IPS-18a (cell line): ENCODE measurements around the gene HLA-DPA1.

ENCODE experiments used
- H3K27ac ChIP-seq: one replicate; pipeline ENCODE4 v1.5.1; 2013; ENCODE audit warnings: low read length
- H3K27me3 ChIP-seq: one replicate; pipeline ENCODE4 v1.6.1; 2013; ENCODE audit warnings: mild to moderate bottlenecking, low read length; ENCODE audit not compliant: control insufficient read depth, insufficient read depth
- H3K36me3 ChIP-seq: one replicate; pipeline ENCODE4 v1.6.1; 2013; ENCODE audit warnings: low read depth, low read length; ENCODE audit not compliant: control insufficient read depth
- H3K4me1 ChIP-seq: one replicate; pipeline ENCODE4 v1.6.1; 2013; ENCODE audit warnings: low read depth, low read length; ENCODE audit not compliant: control insufficient read depth
- H3K4me3 ChIP-seq: one replicate; pipeline ENCODE4 v1.5.1; 2013; ENCODE audit warnings: low read length
- H3K9ac ChIP-seq: one replicate; pipeline ENCODE4 v1.6.1; 2013; ENCODE audit warnings: mild to moderate bottlenecking, low read length, moderate library complexity
- H3K9me3 ChIP-seq: one replicate; pipeline ENCODE4 v1.6.1; 2013; ENCODE audit warnings: low read depth, low read length; ENCODE audit not compliant: control insufficient read depth

Gene HLA-DPA1

GRCh38 chr6:33088258-33088930 is 14.9 kb upstream of the HLA-DPA1 start:
- Histone ChIP-seq H3K27ac (no peak overlapping the region), H3K4me3 (no peak overlapping the region), H3K9ac (no peak overlapping the region), H3K4me1 (no peaks in the 10 kb centered on the region), H3K9me3 (no peaks in the 10 kb centered on the region), H3K36me3 (peaks cover 27% of the 10 kb centered on the region), H3K27me3 (no peaks in the 10 kb centered on the region)

DNA sequence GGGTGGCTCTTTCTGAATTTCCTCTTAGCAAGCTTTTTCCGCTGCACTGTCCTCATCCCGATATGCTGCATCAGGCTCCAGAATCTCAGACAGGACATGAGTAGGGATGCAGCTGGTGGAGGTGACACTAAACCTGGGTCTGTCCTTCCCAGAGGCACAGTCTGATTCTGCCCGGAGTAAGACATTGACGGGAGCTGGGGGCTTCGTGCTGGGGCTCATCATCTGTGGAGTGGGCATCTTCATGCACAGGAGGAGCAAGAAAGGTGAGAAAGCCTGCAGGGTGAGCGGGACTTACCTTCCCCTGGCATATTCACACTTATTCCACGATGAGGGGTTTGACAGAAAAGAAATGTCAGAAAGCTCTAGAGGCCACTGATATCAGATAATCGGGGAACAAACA is 12.2 kb upstream of the HLA-DPA1 start:
- no peak overlapping the region for H3K4me3 ChIP-seq
- peaks cover 4% of the 10 kb centered on the region for H3K4me1 ChIP-seq
- H3K27ac ChIP-seq: no peak overlapping the region
- H3K9me3 ChIP-seq: no peaks in the 10 kb centered on the region
- peaks cover 27% of the 10 kb centered on the region for H3K36me3 ChIP-seq
- peaks cover 10% of the 10 kb centered on the region for H3K27me3 ChIP-seq
- H3K9ac ChIP-seq: no peak overlapping the region

DNA sequence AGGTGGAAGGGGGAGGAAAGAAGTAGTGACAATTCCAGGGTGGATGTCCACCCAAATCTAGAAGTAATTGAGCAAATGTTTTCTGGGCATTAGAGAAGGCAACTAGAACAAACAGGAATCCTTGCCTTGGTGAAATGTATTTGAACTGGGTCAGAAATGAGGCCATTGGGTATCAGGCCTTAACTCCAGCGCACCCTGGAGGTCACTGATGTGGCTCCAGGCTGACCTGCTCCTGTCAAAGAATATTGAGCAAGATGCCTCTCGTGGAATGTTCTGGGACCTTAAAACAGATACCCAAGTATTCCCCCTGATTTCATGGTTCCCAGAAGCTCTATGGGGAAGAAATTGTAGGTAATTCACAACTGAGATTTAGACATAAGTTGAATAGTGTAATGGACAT is 9.3 kb upstream of the HLA-DPA1 start:
- Histone ChIP-seq H3K4me3 (no peak overlapping the region), H3K27ac (no peak overlapping the region), H3K4me1 (peaks cover 4% of the 10 kb centered on the region), H3K36me3 (peaks cover 27% of the 10 kb centered on the region), H3K9ac (no peak overlapping the region), H3K9me3 (no peaks in the 10 kb centered on the region), H3K27me3 (peaks cover 10% of the 10 kb centered on the region)

DNA sequence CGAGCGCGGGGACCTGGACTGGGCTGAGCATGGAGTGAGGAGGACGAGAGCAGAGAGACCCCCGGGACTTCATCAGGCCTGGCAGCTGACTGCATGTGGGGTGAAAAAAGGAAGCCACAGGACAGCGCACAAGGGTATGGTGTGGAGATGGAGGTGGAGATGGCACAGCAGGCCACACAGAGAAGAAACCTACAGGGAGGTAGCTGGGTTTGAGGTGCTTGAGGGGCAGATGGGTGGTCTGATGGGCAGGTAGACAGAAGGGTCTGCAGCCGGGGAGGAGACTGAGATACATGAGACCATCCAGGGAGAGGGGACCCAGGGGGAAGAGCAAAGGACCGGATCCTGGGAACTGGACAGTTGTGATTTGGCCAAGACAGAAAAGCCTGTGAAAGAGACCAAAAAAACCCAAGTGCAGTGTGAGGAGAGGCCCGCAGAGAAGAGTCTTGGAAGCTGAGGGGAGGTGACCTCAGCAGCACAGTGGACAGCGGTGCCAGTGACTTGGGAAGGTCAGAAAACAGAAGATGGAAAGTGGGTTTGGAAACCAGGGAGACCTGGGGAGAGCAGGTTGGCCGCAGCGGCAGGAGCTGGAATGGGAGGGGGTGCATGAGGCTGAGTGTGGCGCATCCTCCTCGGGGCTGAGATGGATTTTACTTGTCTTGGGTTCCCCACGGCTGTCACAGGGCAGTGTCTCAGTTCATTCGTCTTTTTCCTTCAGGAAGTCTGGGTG is 7.8 kb upstream of the HLA-DPA1 start:
- Histone ChIP-seq H3K27me3 (peaks cover 10% of the 10 kb centered on the region), H3K9me3 (no peaks in the 10 kb centered on the region), H3K36me3 (peaks cover 16% of the 10 kb centered on the region), H3K4me3 (peak overlapping the region; percentile 87), H3K27ac (no peak overlapping the region), H3K4me1 (peaks cover 4% of the 10 kb centered on the region), H3K9ac (peak overlapping the region; percentile 71)

DNA sequence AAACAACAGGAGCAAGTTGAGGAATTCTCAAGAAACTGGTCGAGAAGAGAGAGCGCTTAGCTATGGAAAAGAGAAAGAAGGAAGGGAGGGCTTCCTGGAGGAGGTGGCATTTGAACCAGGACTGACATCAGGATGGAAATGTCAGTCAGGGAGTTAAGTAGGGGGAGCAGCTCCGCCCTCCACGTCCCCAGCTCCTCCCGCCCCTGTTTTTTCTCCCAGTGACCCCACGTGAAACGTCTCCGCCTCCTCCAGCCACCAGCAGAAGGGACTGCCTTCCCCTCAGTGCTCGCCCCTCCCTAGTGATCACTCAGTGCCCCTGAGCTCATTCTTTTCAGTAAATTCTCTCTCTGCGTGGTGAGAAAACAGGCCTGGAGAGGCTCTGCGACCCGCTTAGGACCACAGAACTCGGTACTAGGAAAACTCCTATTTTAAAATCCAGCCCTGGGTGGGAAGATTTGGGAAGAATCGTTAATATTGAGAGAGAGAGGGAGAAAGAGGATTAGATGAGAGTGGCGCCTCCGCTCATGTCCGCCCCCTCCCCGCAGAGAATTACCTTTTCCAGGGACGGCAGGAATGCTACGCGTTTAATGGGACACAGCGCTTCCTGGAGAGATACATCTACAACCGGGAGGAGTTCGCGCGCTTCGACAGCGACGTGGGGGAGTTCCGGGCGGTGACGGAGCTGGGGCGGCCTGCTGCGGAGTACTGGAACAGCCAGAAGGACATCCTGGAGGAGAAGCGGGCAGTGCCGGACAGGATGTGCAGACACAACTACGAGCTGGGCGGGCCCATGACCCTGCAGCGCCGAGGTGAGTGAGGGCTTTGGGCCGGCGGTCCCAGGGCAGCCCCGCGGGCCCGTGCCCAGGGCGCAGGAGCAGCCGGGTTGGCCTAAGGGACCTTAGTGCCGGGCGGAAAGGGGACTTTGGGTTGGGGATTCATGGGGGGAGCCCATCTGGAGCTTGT is 7.0 kb upstream of the HLA-DPA1 start:
- Histone ChIP-seq H3K27ac (no peak overlapping the region), H3K4me3 (peak overlapping the region; percentile 87), H3K27me3 (peaks cover 10% of the 10 kb centered on the region), H3K4me1 (peaks cover 4% of the 10 kb centered on the region), H3K36me3 (peaks cover 8% of the 10 kb centered on the region), H3K9me3 (no peaks in the 10 kb centered on the region), H3K9ac (peak overlapping the region; percentile 71)

DNA sequence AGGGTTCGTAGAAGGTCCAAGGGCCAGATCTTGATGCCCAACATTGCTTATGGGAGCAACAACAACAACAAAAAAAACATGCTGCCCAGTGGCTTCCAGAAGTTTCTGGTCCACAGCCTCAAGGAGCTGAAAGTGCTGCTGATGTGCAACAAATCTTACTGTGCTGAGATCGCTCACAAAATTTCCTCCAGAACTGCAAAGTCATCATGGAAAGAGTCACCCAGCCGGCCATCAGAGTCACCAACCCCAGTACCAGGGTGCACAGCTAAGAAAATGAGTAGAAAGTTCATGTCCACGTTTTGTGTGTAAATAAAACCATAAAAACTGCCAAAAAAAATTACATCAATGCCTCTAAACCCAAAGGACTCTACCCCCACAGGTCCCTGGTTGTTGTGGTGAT is 6.1 kb upstream of the HLA-DPA1 start:
- peaks cover 7% of the 10 kb centered on the region for H3K36me3 ChIP-seq
- H3K4me3 ChIP-seq: peak overlapping the region; percentile 87
- H3K9ac ChIP-seq: no peak overlapping the region
- H3K27ac ChIP-seq: no peak overlapping the region
- peaks cover 4% of the 10 kb centered on the region for H3K4me1 ChIP-seq
- no peaks in the 10 kb centered on the region for H3K9me3 ChIP-seq
- peaks cover 10% of the 10 kb centered on the region for H3K27me3 ChIP-seq

DNA sequence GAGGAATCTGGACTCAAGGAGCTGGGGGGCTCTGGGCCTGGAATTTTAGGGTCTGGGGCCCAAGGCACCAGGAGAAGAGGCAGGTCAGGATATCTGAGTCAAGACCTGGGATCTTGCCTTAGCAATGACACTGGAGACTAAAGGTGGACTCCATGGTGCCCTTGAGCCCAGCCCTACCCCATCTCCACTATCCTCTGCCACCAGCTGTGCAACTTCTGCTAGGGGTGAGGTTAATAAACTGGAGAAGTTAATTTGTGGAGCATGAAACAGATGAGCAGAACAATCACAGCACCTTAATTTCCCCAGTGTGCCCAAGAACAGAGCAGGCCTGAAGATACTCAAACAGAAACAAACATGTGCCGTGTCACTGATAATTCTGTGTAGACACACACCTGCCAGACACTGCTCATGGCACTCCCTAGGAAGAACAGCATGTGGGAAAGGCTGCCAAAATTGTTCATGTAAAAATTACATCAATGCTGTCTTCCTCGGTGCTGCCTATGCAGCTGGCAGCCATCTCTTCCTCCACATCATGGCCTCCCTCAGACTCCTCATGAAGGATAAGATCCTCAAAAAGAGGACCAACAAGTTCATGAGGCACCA is 5.6 kb upstream of the HLA-DPA1 start:
- H3K9me3 ChIP-seq: no peaks in the 10 kb centered on the region
- no peak overlapping the region for H3K9ac ChIP-seq
- H3K27me3 ChIP-seq: peaks cover 10% of the 10 kb centered on the region
- H3K27ac ChIP-seq: no peak overlapping the region
- H3K36me3 ChIP-seq: peaks cover 3% of the 10 kb centered on the region
- peaks cover 4% of the 10 kb centered on the region for H3K4me1 ChIP-seq
- no peak overlapping the region for H3K4me3 ChIP-seq

DNA sequence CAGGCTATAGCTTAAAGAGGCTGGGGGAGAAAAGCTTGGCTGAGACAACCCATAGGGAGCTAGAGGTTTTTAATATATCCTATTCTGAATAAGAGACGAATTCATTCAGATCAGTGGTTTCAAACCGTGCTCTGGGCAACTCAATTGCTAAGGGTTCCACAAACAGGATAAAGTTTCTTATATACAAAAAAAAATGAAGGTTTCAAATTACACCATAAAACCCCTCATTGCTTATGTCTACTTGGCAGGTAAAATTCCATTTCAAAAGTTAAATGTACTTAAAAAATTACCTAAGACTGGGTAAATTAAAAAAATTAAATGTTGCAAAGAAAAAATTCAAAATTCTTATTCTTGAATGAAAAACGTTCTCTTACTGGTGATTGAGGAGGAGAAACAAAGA is 5.0 kb upstream of the HLA-DPA1 start:
- H3K36me3 ChIP-seq: no peaks in the 10 kb centered on the region
- H3K4me1 ChIP-seq: peaks cover 4% of the 10 kb centered on the region
- peaks cover 10% of the 10 kb centered on the region for H3K27me3 ChIP-seq
- no peak overlapping the region for H3K27ac ChIP-seq
- no peak overlapping the region for H3K9ac ChIP-seq
- H3K4me3 ChIP-seq: no peak overlapping the region
- no peaks in the 10 kb centered on the region for H3K9me3 ChIP-seq

DNA sequence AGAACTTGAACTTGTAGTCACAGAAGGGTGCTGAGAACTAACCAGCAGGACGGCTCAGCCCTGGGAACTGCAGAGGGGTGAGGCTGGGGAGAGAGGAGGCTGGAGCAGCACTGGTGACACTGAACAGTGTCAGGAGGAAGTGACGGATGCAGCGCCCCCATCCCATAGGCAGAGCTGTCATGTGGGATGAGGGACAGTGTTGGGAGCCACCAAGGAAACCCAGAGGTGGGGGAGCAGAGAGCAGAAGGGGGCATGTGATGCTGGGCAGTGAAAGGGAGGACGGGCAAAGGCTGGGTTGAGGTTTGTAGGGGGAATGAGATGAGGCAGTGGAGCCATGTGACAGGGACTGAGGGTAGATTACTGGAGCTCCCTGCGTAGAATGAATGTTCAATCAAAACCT is 4.5 kb upstream of the HLA-DPA1 start:
- Histone ChIP-seq H3K9ac (no peak overlapping the region), H3K4me3 (no peak overlapping the region), H3K9me3 (no peaks in the 10 kb centered on the region), H3K36me3 (no peaks in the 10 kb centered on the region), H3K27ac (no peak overlapping the region), H3K27me3 (peaks cover 10% of the 10 kb centered on the region), H3K4me1 (peaks cover 4% of the 10 kb centered on the region)

- Histone ChIP-seq H3K27ac (no peak overlapping the region), H3K9ac (no peak overlapping the region), H3K9me3 (no peaks in the 10 kb centered on the region), H3K4me3 (no peak overlapping the region), H3K4me1 (peaks cover 4% of the 10 kb centered on the region), H3K27me3 (peaks cover 7% of the 10 kb centered on the region), H3K36me3 (no peaks in the 10 kb centered on the region)
Observed at GRCh38 chr6:33076406-33076934, 3.0 kb upstream of the HLA-DPA1 start.
